GM19023 (cell line): Measurements from ENCODE around the gene CD177.
"Not testable (repeated sequence)": the region's sequence is repeated elsewhere in the genome, so short reads cannot be mapped to it uniquely, and the experiment has no call there.

Source experiments
- ATAC-seq: cut with Tn5 transposase; IDR thresholded peaks from one replicate; pipeline ENCODE4 v1.9.1; 2021; ENCODE audit warnings: mild to moderate bottlenecking, moderate library complexity; ENCODE audit not compliant: unreplicated experiment

Gene CD177, protein sequence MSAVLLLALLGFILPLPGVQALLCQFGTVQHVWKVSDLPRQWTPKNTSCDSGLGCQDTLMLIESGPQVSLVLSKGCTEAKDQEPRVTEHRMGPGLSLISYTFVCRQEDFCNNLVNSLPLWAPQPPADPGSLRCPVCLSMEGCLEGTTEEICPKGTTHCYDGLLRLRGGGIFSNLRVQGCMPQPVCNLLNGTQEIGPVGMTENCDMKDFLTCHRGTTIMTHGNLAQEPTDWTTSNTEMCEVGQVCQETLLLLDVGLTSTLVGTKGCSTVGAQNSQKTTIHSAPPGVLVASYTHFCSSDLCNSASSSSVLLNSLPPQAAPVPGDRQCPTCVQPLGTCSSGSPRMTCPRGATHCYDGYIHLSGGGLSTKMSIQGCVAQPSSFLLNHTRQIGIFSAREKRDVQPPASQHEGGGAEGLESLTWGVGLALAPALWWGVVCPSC

DNA sequence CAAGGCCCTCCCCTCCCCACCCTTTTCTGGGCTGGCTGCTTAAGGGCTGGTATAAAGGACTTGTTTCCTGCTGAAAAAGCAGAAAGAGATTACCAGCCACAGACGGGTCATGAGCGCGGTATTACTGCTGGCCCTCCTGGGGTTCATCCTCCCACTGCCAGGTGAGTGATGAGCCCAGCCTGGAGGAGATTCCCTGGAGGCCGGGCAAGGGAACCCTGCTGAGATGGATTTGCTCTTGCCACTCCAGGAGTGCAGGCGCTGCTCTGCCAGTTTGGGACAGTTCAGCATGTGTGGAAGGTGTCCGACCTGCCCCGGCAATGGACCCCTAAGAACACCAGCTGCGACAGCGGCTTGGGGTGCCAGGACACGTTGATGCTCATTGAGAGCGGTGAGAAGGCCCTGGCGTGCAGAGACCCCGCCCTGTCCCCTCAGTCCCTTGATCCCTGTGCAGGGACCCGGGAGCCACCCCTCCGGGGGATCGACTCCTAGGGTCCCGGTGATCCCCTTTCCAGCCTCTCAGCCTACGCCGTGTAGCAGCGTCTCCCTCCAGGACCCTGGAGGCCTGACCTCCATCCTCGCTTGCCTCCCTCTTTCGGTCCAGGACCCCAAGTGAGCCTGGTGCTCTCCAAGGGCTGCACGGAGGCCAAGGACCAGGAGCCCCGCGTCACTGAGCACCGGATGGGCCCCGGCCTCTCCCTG is at the start of gene CD177:
CD177 (plus strand) TSS at position 81 of the 699 bp plus-strand sequence; CDS start at position 110, 29 bp downstream.
- ATAC-seq: no peak

DNA sequence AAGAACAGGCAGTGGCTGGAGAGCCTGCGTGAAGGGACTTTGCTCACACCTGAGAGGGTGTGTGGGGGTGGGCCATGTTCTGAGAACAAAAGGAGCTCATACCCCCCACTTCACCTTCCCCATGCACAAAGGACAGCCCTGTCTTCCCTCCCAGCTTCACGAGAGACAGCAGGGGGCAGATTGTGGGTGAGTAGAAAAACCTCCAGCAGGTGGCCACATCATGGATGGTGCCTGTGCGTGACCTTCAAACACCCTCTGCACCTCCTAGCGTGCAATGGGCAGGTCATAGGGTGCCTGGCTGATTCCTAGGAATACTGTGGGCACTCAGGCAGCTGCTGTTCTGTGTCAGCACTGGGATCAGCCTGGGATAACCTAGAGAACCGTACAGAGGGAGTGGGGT is 47.8 kb upstream of the CD177 start:
- ATAC-seq: no peak

DNA sequence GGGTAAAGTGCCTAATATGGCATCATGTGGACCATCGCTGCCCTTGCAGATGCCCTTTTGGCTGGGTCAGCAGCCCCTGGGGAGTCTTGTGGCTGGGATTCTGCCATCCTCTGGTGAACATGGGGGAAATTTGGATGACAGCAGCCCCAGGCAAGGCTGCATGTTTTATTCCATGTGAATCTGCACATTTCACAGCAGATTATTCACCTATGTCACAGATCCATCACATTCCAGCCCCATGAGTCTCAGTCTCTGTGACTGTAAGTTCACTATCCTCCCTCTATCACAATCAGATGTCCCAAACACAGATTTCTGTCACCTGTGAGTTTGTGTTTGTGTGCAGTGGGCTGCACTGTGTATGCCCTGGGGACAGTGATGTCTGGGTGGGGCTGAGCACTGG is 47.4 kb upstream of the CD177 start:
- ATAC-seq: no peak

DNA sequence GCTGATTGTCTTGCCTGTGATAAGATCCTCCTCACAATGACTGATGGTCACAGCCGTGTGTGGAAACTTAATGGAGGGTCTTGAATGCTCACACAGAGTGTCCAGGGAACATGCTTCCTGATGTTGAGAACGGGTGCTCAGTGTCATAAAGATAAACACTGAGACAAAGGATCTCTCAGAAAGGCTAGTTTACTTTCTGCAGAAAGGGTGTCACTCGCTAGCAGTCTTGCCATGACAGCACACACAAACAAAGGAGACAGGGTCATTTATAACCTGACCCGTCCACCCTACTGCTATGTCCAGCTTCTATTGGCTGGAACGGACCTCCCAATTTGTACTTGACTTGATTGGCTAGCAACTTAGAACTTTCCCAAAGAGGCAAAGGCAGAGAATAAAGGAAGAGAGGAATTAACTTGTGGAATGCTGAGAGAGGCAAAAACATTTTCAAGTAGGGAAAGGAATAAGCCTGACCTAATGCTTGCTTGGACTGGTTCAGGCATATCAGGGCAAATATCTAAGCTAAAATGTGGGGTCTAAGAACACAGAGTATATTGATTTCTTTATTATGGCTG is 45.2 kb upstream of the CD177 start:
- ATAC-seq: no peak

DNA sequence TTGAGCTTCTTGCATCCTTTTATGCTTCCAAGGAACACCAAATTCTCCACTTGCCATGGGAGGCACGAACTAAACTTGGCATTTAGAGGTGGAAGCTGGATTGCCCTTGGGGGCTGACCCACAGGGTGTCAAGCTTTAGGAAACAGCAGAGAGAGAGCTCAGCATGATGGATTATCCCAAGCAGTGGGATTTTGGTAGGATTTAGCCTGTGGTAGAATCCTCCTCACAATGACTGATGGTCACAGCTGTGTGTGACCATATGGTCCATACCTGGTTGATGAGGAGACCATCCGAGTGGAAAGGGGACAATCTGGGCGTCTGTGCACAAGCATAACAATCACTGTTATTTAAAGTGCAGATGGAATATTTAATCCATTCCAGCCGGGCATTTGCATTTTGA is 44.0 kb upstream of the CD177 start:
- ATAC-seq: no peak

DNA sequence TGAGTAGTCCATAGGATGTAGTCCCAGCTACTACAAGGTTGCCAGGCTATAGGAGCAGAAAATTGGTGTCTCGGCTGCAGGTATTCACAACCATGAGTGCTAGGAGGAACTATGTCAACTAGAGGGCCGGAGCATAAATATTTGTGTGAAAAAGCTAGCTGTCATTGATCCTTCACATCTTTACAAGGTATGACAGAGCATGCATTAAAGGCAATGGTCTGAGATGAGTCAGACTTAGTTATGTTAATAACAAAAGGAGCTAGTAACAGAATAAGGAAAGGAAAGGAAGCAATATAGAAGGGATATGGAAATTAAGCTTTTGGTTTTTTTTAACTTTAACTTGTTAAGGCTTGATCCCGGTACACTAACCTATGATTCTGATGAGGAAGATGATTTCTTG is 43.3 kb upstream of the CD177 start:
- no peak for ATAC-seq

DNA sequence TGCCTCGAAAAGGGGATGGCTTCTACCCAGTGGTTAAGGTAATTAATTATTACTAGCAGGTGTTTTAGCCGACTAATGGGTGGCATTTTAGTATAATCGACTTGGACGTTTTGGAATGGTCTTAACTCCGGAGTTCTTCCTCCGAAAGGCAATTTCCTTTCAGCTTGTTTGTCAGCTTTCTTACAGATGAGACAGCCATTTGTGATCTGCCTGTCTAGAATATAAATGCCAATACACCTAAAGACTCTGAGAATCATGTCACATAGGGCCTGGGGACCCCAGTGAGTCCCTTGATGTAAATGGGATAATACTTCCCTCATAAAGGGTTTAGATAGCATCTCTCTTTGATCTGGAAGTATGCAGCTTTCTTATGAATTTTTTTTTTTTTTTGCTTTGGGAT is 42.2 kb upstream of the CD177 start:
- no peak for ATAC-seq

DNA sequence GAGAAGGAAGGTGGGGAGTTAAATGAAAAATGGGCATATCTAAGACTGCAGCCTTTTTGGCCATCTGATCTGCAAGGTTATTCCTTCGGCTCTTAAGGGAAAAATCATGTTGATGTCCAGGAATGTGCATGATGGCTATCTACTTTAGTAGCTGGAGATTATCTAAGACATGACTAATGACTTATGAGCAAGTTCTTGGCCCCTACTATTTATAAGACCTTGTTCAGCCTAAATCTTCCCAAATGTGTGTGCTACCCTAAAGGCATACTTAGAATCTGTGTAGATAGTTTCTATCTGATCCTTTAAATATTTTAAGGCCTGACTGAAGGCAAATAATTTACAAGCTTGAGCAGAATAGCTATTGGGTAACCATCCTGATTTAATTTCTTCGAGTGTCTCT is 41.8 kb upstream of the CD177 start:
- no peak for ATAC-seq

DNA sequence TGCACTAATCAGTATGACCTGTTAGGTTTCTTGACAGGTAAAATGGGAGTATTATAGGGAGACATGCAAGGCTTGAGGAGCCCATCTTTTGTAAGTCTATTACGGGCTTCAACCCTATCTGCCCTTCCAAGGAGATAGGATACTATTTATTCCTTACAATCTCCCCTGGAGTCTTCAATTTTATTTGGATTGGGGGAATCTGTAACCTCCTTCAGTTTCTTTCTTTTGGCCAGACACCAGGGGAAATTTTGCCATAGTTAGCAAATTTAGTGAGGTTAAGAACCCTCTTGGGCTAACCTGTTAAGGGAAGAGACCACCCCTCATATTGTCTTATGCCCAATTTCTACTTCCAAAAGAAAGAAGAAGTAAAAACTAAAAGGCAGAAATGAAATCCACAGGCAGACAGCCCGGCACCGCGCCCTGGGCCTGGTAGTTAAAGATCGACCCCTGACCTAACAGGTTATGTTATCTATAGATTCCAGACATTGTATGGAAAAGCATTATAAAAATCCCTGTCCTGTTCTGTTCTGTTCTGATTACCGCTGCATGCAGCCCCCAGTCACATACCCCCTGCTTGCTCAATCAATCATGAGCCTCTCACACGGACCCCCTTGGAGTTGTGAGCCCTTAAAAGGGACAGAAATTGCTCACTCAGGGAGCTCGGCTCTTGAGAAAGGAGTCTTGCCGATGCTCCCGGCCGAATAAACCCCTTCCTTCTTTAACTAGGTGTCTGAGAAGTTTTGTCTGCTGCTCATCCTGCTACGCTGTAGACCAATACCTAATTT is 39.6 kb upstream of the CD177 start:
- no peak for ATAC-seq

DNA sequence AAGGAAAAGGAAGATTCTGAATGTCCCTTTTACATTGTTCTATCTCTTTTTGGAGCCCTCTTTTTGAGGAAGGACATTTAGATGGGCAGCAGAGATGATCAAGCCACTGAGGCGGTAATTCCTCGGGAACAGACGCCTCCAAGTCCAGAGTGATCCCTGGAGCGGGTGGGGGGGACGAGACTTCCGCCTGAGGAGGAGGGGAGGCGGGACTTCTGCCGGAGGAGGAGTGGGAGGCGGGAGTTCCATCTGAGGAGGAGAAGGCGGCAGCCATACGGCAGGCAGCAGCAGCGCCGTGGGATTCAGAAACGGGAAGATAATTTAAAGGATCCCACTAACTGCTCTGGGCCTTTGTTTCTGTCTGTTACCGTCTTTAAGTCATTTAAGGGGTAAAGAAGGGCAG is 37.6 kb upstream of the CD177 start:
- ATAC-seq: no peak

DNA sequence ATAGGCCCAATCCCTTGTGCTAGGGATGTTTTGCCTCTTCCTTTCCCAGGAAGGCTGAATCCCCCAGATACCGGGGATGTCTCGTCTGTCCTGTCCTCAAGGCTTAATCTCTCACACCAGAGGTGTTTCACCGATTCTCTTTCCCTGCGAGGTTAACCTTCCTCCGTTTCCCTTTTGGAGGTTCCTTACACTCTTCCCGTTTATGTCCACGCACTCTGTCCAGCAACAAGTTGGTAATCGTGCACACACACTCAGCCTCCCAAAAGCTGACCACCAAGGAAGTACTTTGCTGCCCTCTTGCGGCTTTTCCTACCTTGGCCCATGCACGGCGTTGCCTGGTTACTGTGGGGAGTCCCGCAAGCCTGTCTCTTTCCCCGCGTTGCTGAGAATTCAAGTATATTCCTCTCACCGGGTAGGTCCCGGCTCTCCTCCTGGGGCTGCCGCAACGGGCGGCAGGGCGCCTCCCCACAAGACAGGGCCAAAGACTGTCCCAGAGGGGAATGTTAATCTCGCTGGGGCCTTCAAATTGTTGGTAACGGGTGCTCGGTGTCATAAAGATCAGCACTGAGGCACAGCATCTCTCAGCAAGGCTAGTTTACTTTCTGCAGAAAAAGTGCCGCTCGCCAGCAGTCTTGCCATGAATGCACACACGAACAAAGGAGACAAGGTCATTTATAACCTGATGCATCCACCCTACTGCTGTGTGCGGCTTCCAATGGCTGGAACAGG is 36.7 kb upstream of the CD177 start:
- ATAC-seq: no peak

DNA sequence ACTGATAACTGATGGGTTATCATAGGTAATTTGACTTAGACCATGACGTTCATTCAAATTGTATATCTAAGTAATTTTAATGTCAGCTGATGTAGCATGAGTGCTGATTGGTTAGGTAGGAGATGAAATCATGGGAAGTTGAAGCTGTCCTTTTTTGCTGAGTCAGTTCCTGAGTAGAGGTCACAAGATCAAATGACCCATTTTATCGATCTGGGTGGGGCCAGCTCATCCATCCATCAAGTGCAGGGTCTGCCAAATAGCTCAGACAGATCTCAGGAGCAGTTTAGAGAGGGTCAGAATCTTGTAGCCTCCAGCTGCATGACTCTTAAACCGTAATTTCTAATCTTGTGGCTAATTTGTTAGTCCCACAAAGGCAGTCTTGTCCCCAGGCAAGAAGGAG is 35.3 kb upstream of the CD177 start:
- no peak for ATAC-seq

DNA sequence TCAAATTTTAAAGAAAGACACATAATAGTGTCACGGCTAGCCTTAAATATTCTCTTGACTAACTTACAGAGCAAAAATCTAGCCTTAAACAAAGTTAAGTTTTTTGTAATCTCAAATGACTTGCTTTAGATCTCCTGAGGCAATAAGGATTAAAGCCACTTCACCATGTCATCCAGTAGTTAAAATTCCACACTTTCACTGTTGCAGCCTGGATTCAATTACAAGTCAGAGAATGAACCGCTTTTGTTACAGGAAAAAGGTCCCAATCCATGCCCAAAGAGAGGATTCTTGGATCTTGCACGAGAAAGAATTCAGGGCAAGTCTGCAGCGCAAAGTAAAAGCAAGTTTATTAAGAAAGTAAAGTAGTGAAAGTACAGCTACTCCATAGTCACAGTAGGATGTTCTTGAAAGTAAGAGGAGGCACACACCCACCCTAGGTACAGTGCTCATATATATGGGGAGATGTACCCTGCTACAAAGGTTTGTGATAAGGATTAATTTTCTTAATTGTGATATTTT is 34.6 kb upstream of the CD177 start:
- no peak for ATAC-seq

DNA sequence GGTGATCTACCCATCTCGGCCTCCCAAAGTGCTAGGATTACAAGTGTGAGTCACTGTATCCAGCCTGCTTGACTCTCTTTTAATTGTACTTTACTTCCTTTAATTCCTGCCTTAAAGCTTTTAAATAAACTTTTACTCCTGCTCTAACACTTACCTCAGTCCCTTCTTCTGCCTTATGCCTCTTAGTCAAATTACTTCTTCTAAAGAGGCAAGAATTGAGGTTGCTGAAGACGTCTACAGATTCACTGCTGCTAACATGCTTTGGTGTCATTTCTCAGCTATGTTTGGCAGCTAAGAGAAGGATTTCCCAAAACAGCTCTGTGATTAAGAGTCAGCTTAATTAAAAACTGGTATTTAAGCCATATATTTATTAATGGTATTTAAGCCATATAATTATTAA is 32.9 kb upstream of the CD177 start:
- ATAC-seq: no peak

DNA sequence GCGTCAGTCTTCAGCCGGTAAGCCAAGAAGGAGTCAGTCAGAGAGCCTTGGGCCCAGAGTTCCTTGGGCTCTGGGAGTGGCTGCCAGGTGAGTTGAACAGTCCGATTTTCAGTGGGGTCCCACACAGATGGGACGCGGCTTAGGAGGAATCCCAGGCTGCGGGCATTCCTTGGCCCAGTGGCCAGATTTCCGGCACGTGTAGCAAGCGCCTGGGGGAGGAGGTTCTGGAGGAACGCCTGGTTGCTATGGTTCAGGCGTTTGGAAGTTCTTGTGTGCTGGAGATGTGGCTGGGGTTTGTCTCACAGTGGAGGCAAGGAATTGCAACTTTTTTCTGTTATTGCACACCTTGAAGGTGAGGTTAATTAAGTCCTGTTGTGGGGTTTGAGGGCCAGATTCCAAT is 26.7 kb upstream of the CD177 start:
- ATAC-seq: not testable (repeated sequence)

DNA sequence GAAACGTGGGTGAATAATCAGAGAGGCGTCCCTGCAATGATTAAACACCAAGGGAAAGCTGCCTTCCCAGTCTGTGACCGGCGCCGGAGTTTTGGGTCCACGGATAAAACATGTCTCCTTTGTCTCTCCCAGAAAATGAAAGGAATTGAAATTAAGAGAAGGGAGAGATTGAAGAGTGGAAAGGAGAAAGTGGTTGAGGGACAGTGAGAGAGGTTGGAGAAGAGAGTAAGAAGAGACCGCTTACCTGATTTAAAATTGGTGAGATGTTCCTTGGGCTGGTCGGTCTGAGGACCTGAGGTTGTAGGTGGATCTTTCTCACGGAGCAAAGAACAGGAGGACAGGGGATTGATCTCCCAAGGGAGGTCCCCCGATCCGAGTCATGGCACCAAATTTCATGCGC is 24.9 kb upstream of the CD177 start:
- not testable (repeated sequence) for ATAC-seq

DNA sequence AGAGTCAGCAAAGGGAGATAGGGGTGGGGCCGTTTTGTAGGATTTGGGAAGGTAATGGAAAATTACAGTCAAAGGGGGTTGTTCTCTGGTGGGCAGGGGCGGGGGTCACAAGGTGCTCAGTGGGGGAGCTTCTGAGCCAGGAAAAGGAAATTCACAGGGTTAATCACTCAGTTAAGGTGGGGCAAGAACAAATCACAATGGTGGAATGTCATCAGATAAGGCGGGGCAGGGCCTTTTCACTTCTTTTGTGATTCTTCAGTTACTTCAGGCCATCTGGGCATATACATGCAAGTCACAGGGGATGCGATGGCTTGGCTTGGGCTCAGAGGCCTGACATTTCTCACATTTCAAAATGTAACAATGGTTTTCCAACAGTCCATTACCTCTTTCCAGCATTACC is 24.4 kb upstream of the CD177 start:
- ATAC-seq: not testable (repeated sequence)

DNA sequence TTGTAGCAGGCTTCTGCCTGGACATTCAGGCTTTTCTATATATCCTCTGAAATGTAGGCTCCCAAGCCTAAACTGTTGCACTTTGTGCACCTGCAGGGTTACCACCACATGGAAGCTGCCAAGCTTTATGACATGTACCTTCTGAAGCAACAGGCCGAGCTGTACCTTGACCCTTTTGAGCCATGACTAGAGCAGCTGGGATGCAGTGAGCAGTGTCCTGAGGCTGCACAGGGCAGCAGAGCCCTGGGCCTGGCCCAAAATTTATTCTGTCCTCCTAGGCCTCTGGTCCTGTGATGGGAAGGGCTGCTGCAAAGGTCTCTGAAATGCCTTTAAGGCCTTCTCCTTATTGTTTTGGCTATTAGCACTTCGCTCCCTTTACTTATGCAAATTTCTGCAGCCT is 23.5 kb upstream of the CD177 start:
- ATAC-seq: no peak

DNA sequence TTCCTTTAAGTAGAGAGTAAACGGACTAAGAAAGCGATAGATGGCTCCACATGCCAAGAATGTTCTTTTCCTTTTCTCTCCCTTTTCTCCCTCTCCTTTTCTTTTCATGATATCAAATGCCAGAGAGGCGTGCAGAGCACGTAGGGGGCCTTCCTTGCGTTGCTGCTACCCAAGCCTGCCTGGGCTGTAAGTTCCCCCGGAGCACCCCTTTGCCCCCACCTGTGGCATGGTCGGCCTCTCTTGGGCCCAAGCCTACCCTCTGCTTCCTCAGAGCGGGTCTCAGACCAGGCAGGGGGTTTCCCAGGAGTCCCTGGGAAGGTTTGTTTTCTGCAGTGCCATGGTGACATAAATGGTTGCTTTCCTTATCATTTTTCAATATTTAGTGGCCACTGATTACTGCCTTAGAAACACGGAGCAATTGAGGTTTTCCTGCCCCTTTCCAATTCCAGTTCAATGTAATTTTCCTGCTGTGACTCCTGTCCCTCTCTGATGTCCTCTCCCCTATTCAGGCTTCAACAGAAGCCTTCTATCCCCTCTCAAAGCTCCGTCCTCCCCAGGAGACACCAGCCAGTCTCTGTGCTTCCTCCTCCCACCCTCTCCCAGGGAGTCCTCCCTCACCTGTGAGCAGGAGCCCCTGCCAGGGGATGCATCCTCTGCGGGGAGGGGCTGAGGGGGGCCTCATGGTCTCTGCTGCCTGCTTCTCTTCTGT is 22.6 kb upstream of the CD177 start:
- ATAC-seq: no peak
